ENCODE measurements around the gene SETBP1. TPM values are rescaled to one million over a fixed set of nuclear protein-coding genes. Genes with fewer than 3 reads are reported as not detected.

SETBP1 gene
- total RNA-seq, 1 donor from 2014 or later, result 12.4 TPM

- no peak for TF ChIP-seq EZH2 (IDR thresholded peaks at IDR 0.05; ENCODE audit: insufficient read depth, low read length)
- Mint-ChIP-seq H3K27ac (ENCODE audit: unreplicated experiment) (no peak overlapping the region), H3K4me1 (ENCODE audit: low read depth, unreplicated experiment) (peaks cover 15% of the 10 kb centered on the region), H3K9me3 (ENCODE audit: unreplicated experiment) (peaks cover 1% of the 10 kb centered on the region), H3K27me3 (ENCODE audit: low read depth, unreplicated experiment) (no peaks in the 10 kb centered on the region), H3K36me3 (ENCODE audit: low read depth, unreplicated experiment) (peaks cover 14% of the 10 kb centered on the region), H3K4me3 (ENCODE audit: unreplicated experiment) (no peak overlapping the region)
- no peaks in the 10 kb centered on the region for H3K79me2 ChIP-seq (ENCODE audit: insufficient read depth, low read length)
- H3K4me3 ChIP-seq (ENCODE audit: insufficient read depth, low read depth, low read length), result no peak overlapping the region
- H3K4me1 ChIP-seq (ENCODE audit: insufficient read depth, low read length), result peaks cover 8% of the 10 kb centered on the region
- no peak overlapping the region for H3K9ac ChIP-seq (ENCODE audit: low read length)
- H3K27ac ChIP-seq (ENCODE audit: low read depth, low read length), result no peak overlapping the region
- H3K9me3 ChIP-seq (ENCODE audit: insufficient read depth, low read depth, low read length), result no peaks in the 10 kb centered on the region
- H3K27me3 ChIP-seq (ENCODE audit: insufficient read depth, low read length), result no peaks in the 10 kb centered on the region
- H4K20me1 ChIP-seq (ENCODE audit: insufficient read depth, low read length), result no peaks in the 10 kb centered on the region
- FAIRE-seq (no peak), DNase-seq (ENCODE audit: low read depth) (no peak)
- H3K4me2 ChIP-seq (ENCODE audit: low read length), result no peak overlapping the region
- H3K36me3 ChIP-seq (ENCODE audit: insufficient read depth, low read length), result no peaks in the 10 kb centered on the region
- H2AFZ ChIP-seq (ENCODE audit: low read depth, low read length), result no peak overlapping the region
Observed at GRCh38 chr18:44946529-44947113, 265.9 kb downstream of the SETBP1 start.

GRCh38 chr18:44949967-44950366, 269.3 kb downstream of the SETBP1 start:
- H3K4me3 Mint-ChIP-seq (ENCODE audit: unreplicated experiment), result no peak overlapping the region
- H3K27ac Mint-ChIP-seq (ENCODE audit: unreplicated experiment), result no peak overlapping the region
- FAIRE-seq, result no peak
- no peak overlapping the region for H3K4me3 ChIP-seq (ENCODE audit: insufficient read depth, low read depth, low read length)
- H3K4me1 Mint-ChIP-seq (ENCODE audit: low read depth, unreplicated experiment), result peaks cover 2% of the 10 kb centered on the region
- no peaks in the 10 kb centered on the region for H3K27me3 Mint-ChIP-seq (ENCODE audit: low read depth, unreplicated experiment)
- no peaks in the 10 kb centered on the region for H3K9me3 ChIP-seq (ENCODE audit: insufficient read depth, low read depth, low read length)
- H3K9ac ChIP-seq (ENCODE audit: low read length), result no peak overlapping the region
- H4K20me1 ChIP-seq (ENCODE audit: insufficient read depth, low read length), result no peaks in the 10 kb centered on the region
- no peak for DNase-seq (ENCODE audit: low read depth)
- no peak overlapping the region for H3K27ac ChIP-seq (ENCODE audit: low read depth, low read length)
- H3K36me3 ChIP-seq (ENCODE audit: insufficient read depth, low read length), result no peaks in the 10 kb centered on the region
- no peak overlapping the region for H2AFZ ChIP-seq (ENCODE audit: low read depth, low read length)
- no peaks in the 10 kb centered on the region for H3K4me1 ChIP-seq (ENCODE audit: insufficient read depth, low read length)
- peaks cover 3% of the 10 kb centered on the region for H3K9me3 Mint-ChIP-seq (ENCODE audit: unreplicated experiment)
- no peak overlapping the region for H3K4me2 ChIP-seq (ENCODE audit: low read length)
- peaks cover 24% of the 10 kb centered on the region for H3K36me3 Mint-ChIP-seq (ENCODE audit: low read depth, unreplicated experiment)
- TF ChIP-seq EZH2 (IDR thresholded peaks at IDR 0.05; ENCODE audit: insufficient read depth, low read length) (no peak), CTCF (IDR thresholded peaks at IDR 0.05; ENCODE audit: insufficient read depth, low read depth, low read length) (no peak)
- H3K27me3 ChIP-seq (ENCODE audit: insufficient read depth, low read length), result no peaks in the 10 kb centered on the region
- no peaks in the 10 kb centered on the region for H3K79me2 ChIP-seq (ENCODE audit: insufficient read depth, low read length)

GRCh38 chr18:44950685-44951195, 270.1 kb downstream of the SETBP1 start:
- no peaks in the 10 kb centered on the region for H3K27me3 ChIP-seq (ENCODE audit: insufficient read depth, low read length)
- no peaks in the 10 kb centered on the region for H4K20me1 ChIP-seq (ENCODE audit: insufficient read depth, low read length)
- no peaks in the 10 kb centered on the region for H3K4me1 ChIP-seq (ENCODE audit: insufficient read depth, low read length)
- FAIRE-seq (no peak), DNase-seq (ENCODE audit: low read depth) (no peak)
- Mint-ChIP-seq H3K4me1 (ENCODE audit: low read depth, unreplicated experiment) (peaks cover 2% of the 10 kb centered on the region), H3K27me3 (ENCODE audit: low read depth, unreplicated experiment) (no peaks in the 10 kb centered on the region), H3K4me3 (ENCODE audit: unreplicated experiment) (no peak overlapping the region), H3K36me3 (ENCODE audit: low read depth, unreplicated experiment) (peaks cover 24% of the 10 kb centered on the region), H3K27ac (ENCODE audit: unreplicated experiment) (no peak overlapping the region), H3K9me3 (ENCODE audit: unreplicated experiment) (peaks cover 3% of the 10 kb centered on the region)
- H3K4me2 ChIP-seq (ENCODE audit: low read length), result no peak overlapping the region
- H2AFZ ChIP-seq (ENCODE audit: low read depth, low read length), result no peak overlapping the region
- no peak overlapping the region for H3K9ac ChIP-seq (ENCODE audit: low read length)
- H3K9me3 ChIP-seq (ENCODE audit: insufficient read depth, low read depth, low read length), result no peaks in the 10 kb centered on the region
- H3K79me2 ChIP-seq (ENCODE audit: insufficient read depth, low read length), result no peaks in the 10 kb centered on the region
- TF ChIP-seq CTCF (IDR thresholded peaks at IDR 0.05; ENCODE audit: insufficient read depth, low read depth, low read length) (no peak), EZH2 (IDR thresholded peaks at IDR 0.05; ENCODE audit: insufficient read depth, low read length) (no peak)
- no peaks in the 10 kb centered on the region for H3K36me3 ChIP-seq (ENCODE audit: insufficient read depth, low read length)
- H3K27ac ChIP-seq (ENCODE audit: low read depth, low read length), result no peak overlapping the region
- H3K4me3 ChIP-seq (ENCODE audit: insufficient read depth, low read depth, low read length), result no peak overlapping the region

All from astrocyte (in vitro differentiated cells and primary cell).